K562 (cell line): ENCODE results near the gene LPGAT1. TPM values are rescaled to one million over a fixed set of nuclear protein-coding genes. Genes with fewer than 3 reads are reported as not detected.

Experiments used
- ARID1B ChIP-seq: fragments of 450-650 bp; IDR thresholded peaks from 2 replicates; pipeline ENCODE4 v1.6.1; 2016; ENCODE audit warnings: antibody characterized with exemption, mild to moderate bottlenecking, inconsistent platforms
- BACH1 ChIP-seq: fragments of 200-800 bp; sonication (Bioruptor generic); IDR thresholded peaks from 2 replicates; pipeline ENCODE4 v1.6.1; 2016; ENCODE audit warnings: missing genetic modification characterization, missing compliant biosample characterization
- CC2D1A ChIP-seq: fragments of 450-650 bp; IDR thresholded peaks from 2 replicates; pipeline ENCODE4 v1.6.1; 2017; ENCODE audit warnings: mild to moderate bottlenecking
- CXXC5 ChIP-seq: fragments of 250-450 bp; sonication (Bioruptor Pico); IDR thresholded peaks from 2 replicates; pipeline ENCODE4 v1.8.0; 2022; ENCODE audit warnings: inconsistent platforms, mild to moderate bottlenecking, moderate library complexity
- DIDO1 ChIP-seq: fragments of 450-650 bp; IDR thresholded peaks from 2 replicates; pipeline ENCODE4 v1.6.1; 2016; ENCODE audit warnings: low read depth, missing biosample characterization, missing genetic modification characterization
- ELF1 ChIP-seq: fragments of 200-800 bp; sonication (Bioruptor generic); IDR thresholded peaks from 2 replicates; pipeline ENCODE4 v1.6.1; 2016; ENCODE audit warnings: missing genetic modification characterization, missing compliant biosample characterization
- HMG20B ChIP-seq: fragments of 250-450 bp; sonication (Bioruptor Pico); IDR thresholded peaks from 2 replicates; pipeline ENCODE4 v1.5.0; 2021; ENCODE audit warnings: mild to moderate bottlenecking
- NCOA4 ChIP-seq: fragments of 450-650 bp; IDR thresholded peaks from 2 replicates; pipeline ENCODE4 v1.6.1; 2018; ENCODE audit warnings: mild to moderate bottlenecking; ENCODE audit not compliant: partially characterized antibody
- TEAD1 ChIP-seq, 2 experiments: fragments of 450-650 bp in 1 of 2; sonication (generic) in 1 of 2; formaldehyde crosslinking; IDR thresholded peaks; 2 replicates each; pipeline versions ENCODE4 v1.4.0 to v1.8.0; 2020 to 2022; ENCODE audit warnings: mild to moderate bottlenecking in 2 of 2, missing genetic modification reagents in 1 of 2
- U2AF2 ChIP-seq: fragments of 200-400 bp; formaldehyde crosslinking; optimal IDR thresholded peaks from 2 replicates; pipeline ENCODE3; 2017; ENCODE audit warnings: low read depth, mild to moderate bottlenecking, low read length
- ZNF197 ChIP-seq: fragments of 200-800 bp; sonication (Bioruptor generic); IDR thresholded peaks from 2 replicates; pipeline ENCODE4 v1.6.1; 2016; ENCODE audit warnings: low read depth, missing genetic modification characterization, missing compliant biosample characterization
- ZNF212 ChIP-seq: fragments of 450-650 bp; formaldehyde crosslinking; IDR thresholded peaks from 2 replicates; pipeline ENCODE4 v1.4.0; 2020; ENCODE audit warnings: mild to moderate bottlenecking
- ZNF780A ChIP-seq: fragments of 250-450 bp; sonication (Bioruptor Pico); IDR thresholded peaks from 2 replicates; pipeline ENCODE4 v1.5.0; 2021; ENCODE audit warnings: mild to moderate bottlenecking
- polyA plus RNA-seq, 8 experiments: library from polyadenylated mRNA; depleted of rRNA in 4 of 8; stranded (reverse) in 5 of 8; unstranded in 3 of 8; fragments of >200 nt; fragmentation: Nextera tagmentation in 2 of 8; fragmentation: Illumina TruSeq in 1 of 8; extraction: Ambion mirVana in 2 of 8; extraction: Trizol in 1 of 8; gene quantifications; 2 replicates each; pipeline versions ENCODE4 v1.2.1 to v1.2.3, GENCODE V29; 2011 to 2014; ENCODE audit warnings: inconsistent platforms in 1 of 8, missing spikeins in 1 of 8
- total RNA-seq, 7 experiments: library from RNA; depleted of rRNA in 6 of 7; stranded (reverse); fragments of >200 nt in 6 of 7; fragmentation: Illumina TruSeq in 2 of 7; extraction: Trizol in 2 of 7; gene quantifications; 2 replicates each; pipeline versions ENCODE4 v1.2.1 to v1.2.3, GENCODE V29; 2011 to 2021; ENCODE audit warnings: low replicate concordance in 1 of 7
- TF ChIP-seq, protein P1 (sequence below): fragments of 450-650 bp; formaldehyde crosslinking; IDR thresholded peaks from 2 replicates; pipeline ENCODE4 v1.4.0; 2022; ENCODE audit warnings: missing genetic modification characterization
- TF ChIP-seq, protein P2 (sequence below): fragments of 250-450 bp; sonication (Bioruptor Pico); IDR thresholded peaks from 2 replicates; pipeline ENCODE4 v1.5.0; 2021; ENCODE audit warnings: mild to moderate bottlenecking, borderline replicate concordance
- TF ChIP-seq, protein P3 (sequence below): fragments of 450-650 bp; formaldehyde crosslinking; IDR thresholded peaks from 2 replicates; pipeline ENCODE4 v1.4.0; 2020; ENCODE audit warnings: mild to moderate bottlenecking
- TF ChIP-seq, protein P4 (sequence below): sonication (generic); formaldehyde crosslinking; IDR thresholded peaks from 2 replicates; pipeline ENCODE4 v1.8.1; 2023; ENCODE audit warnings: missing genetic modification reagents, mild to moderate bottlenecking, borderline replicate concordance

LPGAT1 gene
- total and polyA plus RNA-seq, 9 of the 15 experiments (the other 6 are each of a cell fraction or from before 2014, with no cell fraction given), result 5.7 to 31.4 (median 16.3) TPM

DNA sequence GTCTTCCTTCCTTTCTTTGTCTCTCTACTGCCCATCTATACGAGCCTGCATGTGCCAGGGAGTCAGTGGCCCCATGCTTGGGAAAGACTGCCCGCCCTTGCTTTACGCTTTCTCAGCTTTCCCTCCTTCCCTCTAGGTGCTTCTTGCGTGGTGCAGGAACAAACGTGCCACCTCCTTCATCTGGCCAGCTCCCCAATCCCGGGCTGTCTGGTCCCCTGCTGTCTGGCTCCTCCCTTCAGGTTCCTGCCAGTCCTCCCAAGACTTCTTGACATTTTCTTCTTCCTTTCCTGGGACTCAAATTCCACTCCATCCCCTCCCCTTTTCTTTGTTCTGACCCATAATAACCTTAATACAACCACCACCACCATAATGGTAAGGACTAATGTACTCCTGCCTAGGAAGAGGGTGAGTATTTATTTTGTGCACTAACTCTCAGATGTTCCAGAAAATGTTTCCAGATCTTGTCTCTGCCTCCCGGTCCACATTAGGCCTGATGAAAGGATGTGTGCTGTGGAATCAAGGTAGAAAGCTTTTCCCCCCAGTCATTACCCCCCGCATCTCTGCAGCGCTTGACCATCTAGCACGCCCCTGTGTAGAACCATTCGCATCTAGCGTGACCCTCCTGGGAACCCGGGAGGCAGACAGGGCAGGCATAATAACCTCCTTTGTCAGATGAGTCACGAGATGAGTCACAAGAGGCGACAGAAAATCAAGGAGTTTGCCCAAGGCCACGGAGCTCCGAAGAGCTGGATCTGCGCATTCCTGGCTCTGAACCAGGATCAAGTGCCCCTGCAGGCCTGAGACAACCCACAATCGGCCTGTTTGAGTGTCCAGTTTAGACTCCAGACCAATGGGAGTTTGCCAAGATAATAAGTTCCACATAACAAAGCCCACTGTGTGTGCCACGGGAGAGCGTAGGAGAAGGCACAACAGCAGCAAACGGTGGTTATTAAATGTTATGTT is 95.1 kb downstream of the LPGAT1 start (continued):
- TF ChIP-seq, protein P1, sequence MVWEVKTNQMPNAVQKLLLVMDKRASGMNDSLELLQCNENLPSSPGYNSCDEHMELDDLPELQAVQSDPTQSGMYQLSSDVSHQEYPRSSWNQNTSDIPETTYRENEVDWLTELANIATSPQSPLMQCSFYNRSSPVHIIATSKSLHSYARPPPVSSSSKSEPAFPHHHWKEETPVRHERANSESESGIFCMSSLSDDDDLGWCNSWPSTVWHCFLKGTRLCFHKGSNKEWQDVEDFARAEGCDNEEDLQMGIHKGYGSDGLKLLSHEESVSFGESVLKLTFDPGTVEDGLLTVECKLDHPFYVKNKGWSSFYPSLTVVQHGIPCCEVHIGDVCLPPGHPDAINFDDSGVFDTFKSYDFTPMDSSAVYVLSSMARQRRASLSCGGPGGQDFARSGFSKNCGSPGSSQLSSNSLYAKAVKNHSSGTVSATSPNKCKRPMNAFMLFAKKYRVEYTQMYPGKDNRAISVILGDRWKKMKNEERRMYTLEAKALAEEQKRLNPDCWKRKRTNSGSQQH (CRISPR knock-in tag), result no peak
- TF ChIP-seq, protein P2, sequence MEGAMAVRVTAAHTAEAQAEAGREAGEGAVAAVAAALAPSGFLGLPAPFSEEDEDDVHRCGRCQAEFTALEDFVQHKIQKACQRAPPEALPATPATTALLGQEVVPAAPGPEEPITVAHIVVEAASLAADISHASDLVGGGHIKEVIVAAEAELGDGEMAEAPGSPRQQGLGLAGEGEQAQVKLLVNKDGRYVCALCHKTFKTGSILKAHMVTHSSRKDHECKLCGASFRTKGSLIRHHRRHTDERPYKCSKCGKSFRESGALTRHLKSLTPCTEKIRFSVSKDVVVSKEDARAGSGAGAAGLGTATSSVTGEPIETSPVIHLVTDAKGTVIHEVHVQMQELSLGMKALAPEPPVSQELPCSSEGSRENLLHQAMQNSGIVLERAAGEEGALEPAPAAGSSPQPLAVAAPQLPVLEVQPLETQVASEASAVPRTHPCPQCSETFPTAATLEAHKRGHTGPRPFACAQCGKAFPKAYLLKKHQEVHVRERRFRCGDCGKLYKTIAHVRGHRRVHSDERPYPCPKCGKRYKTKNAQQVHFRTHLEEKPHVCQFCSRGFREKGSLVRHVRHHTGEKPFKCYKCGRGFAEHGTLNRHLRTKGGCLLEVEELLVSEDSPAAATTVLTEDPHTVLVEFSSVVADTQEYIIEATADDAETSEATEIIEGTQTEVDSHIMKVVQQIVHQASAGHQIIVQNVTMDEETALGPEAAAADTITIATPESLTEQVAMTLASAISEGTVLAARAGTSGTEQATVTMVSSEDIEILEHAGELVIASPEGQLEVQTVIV, result no peak
- TF ChIP-seq HMG20B (CRISPR knock-in tag), result no peak
- no peak for TF ChIP-seq ELF1 (tag)
- no peak for TF ChIP-seq U2AF2
- no peak for TF ChIP-seq ZNF212 (CRISPR knock-in tag)
- TF ChIP-seq, protein P3, sequence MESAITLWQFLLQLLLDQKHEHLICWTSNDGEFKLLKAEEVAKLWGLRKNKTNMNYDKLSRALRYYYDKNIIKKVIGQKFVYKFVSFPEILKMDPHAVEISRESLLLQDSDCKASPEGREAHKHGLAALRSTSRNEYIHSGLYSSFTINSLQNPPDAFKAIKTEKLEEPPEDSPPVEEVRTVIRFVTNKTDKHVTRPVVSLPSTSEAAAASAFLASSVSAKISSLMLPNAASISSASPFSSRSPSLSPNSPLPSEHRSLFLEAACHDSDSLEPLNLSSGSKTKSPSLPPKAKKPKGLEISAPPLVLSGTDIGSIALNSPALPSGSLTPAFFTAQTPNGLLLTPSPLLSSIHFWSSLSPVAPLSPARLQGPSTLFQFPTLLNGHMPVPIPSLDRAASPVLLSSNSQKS (CRISPR knock-in tag), result no peak
- no peak for TF ChIP-seq ZNF197 (CRISPR knock-in tag)
- TF ChIP-seq BACH1 (tag), result 0 out of 2 replicates have a peak, but pooled peaks have one; percentile 24
- TF ChIP-seq ZNF780A (CRISPR knock-in tag), result no peak
- TF ChIP-seq CXXC5 (CRISPR knock-in tag), result peak; percentile 22; the same call in 1 of the 2 replicates
- TF ChIP-seq NCOA4, result no peak
- no peak for TF ChIP-seq CC2D1A
- 0 out of 2 replicates have a peak, but pooled peaks have one; percentile 40 for TF ChIP-seq DIDO1 (tag)
- TF ChIP-seq, protein P4, sequence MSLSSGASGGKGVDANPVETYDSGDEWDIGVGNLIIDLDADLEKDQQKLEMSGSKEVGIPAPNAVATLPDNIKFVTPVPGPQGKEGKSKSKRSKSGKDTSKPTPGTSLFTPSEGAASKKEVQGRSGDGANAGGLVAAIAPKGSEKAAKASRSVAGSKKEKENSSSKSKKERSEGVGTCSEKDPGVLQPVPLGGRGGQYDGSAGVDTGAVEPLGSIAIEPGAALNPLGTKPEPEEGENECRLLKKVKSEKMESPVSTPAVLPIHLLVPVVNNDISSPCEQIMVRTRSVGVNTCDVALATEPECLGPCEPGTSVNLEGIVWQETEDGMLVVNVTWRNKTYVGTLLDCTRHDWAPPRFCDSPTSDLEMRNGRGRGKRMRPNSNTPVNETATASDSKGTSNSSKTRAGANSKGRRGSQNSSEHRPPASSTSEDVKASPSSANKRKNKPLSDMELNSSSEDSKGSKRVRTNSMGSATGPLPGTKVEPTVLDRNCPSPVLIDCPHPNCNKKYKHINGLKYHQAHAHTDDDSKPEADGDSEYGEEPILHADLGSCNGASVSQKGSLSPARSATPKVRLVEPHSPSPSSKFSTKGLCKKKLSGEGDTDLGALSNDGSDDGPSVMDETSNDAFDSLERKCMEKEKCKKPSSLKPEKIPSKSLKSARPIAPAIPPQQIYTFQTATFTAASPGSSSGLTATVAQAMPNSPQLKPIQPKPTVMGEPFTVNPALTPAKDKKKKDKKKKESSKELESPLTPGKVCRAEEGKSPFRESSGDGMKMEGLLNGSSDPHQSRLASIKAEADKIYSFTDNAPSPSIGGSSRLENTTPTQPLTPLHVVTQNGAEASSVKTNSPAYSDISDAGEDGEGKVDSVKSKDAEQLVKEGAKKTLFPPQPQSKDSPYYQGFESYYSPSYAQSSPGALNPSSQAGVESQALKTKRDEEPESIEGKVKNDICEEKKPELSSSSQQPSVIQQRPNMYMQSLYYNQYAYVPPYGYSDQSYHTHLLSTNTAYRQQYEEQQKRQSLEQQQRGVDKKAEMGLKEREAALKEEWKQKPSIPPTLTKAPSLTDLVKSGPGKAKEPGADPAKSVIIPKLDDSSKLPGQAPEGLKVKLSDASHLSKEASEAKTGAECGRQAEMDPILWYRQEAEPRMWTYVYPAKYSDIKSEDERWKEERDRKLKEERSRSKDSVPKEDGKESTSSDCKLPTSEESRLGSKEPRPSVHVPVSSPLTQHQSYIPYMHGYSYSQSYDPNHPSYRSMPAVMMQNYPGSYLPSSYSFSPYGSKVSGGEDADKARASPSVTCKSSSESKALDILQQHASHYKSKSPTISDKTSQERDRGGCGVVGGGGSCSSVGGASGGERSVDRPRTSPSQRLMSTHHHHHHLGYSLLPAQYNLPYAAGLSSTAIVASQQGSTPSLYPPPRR (CRISPR knock-in tag), result no peak
- TF ChIP-seq ARID1B, result peak; percentile 74
- 0 out of 4 replicates have a peak, but pooled peaks of 1 of the 2 experiments have one; percentile 49 for TF ChIP-seq TEAD1 (CRISPR knock-in tag; IDR thresholded peaks at IDR 0.05)
